H9 (cell line): ENCODE measurements around the gene MTHFD1L. TPM values are rescaled to one million over a fixed set of nuclear protein-coding genes. Genes with fewer than 3 reads are reported as not detected.

Experiments used
- DNase-seq: peaks from one replicate; pipeline ENCODE4 v3.0.0-alpha.2; 2017
- H2AFZ ChIP-seq: one replicate; pipeline ENCODE4 v1.6.1; 2013; ENCODE audit warnings: mild to moderate bottlenecking, low read length, control low read depth, moderate library complexity
- H2AK5ac ChIP-seq: 2 replicates; pipeline ENCODE4 v1.6.1; 2013; ENCODE audit warnings: low read length, control low read depth, mixed read lengths; ENCODE audit not compliant: insufficient read length
- H2BK120ac ChIP-seq: one replicate; pipeline ENCODE4 v1.6.1; 2013; ENCODE audit warnings: low read depth, mild to moderate bottlenecking, low read length, control low read depth, inconsistent platforms; ENCODE audit not compliant: poor library complexity, severe bottlenecking
- H2BK12ac ChIP-seq: 2 replicates; pipeline ENCODE4 v1.6.1; 2013; ENCODE audit warnings: low read length, control low read depth, mixed read lengths, low read depth; ENCODE audit not compliant: insufficient read length
- H2BK15ac ChIP-seq: 2 replicates; pipeline ENCODE4 v1.6.1; 2013; ENCODE audit warnings: low read depth, low read length, control low read depth
- H2BK20ac ChIP-seq: one replicate; pipeline ENCODE4 v1.6.1; 2013; ENCODE audit warnings: low read depth, mild to moderate bottlenecking, low read length, control low read depth, inconsistent platforms; ENCODE audit not compliant: poor library complexity, severe bottlenecking
- H2BK5ac ChIP-seq: 2 replicates; pipeline ENCODE4 v1.6.1; 2013; ENCODE audit warnings: low read length, control low read depth, mixed read lengths; ENCODE audit not compliant: insufficient read length
- H3K14ac ChIP-seq: 2 replicates; pipeline ENCODE4 v1.6.1; 2013; ENCODE audit warnings: low read length, control low read depth; ENCODE audit not compliant: insufficient read depth
- H3K18ac ChIP-seq: 2 replicates; pipeline ENCODE4 v1.6.1; 2013; ENCODE audit warnings: low read depth, mild to moderate bottlenecking, mixed read lengths, low read length, control low read depth; ENCODE audit not compliant: insufficient read length
- H3K23ac ChIP-seq: 2 replicates; pipeline ENCODE4 v1.6.1; 2013; ENCODE audit warnings: low read length, control low read depth, mixed read lengths, low read depth; ENCODE audit not compliant: insufficient read length
- H3K23me2 ChIP-seq: 2 replicates; pipeline ENCODE4 v1.6.1; 2013; ENCODE audit warnings: low read depth, mild to moderate bottlenecking, mixed read lengths, low read length, control low read depth; ENCODE audit not compliant: insufficient read length, poor library complexity, severe bottlenecking
- H3K27ac ChIP-seq: 2 replicates; pipeline ENCODE4 v1.5.1; 2013; ENCODE audit warnings: low read length, control low read depth, mixed read lengths, low read depth; ENCODE audit not compliant: insufficient read length
- H3K27me3 ChIP-seq: 2 replicates; pipeline ENCODE4 v1.6.1; 2013; ENCODE audit warnings: low read length, control low read depth, inconsistent platforms; ENCODE audit not compliant: insufficient read depth
- H3K4ac ChIP-seq: 2 replicates; pipeline ENCODE4 v1.6.1; 2013; ENCODE audit warnings: low read depth, mild to moderate bottlenecking, control low read depth, inconsistent platforms, low read length, moderate library complexity
- H3K4me1 ChIP-seq: 2 replicates; pipeline ENCODE4 v1.6.1; 2013; ENCODE audit warnings: low read length, control low read depth, inconsistent platforms; ENCODE audit not compliant: insufficient read depth
- H3K4me2 ChIP-seq: 2 replicates; pipeline ENCODE4 v1.6.1; 2013; ENCODE audit warnings: low read length, control low read depth, mixed read lengths; ENCODE audit not compliant: insufficient read length, insufficient read depth
- H3K56ac ChIP-seq: 2 replicates; pipeline ENCODE4 v1.6.1; 2013; ENCODE audit warnings: low read depth, mild to moderate bottlenecking, mixed read lengths, low read length, control low read depth; ENCODE audit not compliant: insufficient read length
- H3K79me1 ChIP-seq: 2 replicates; pipeline ENCODE4 v1.6.1; 2013; ENCODE audit warnings: low read depth, mild to moderate bottlenecking, moderate library complexity, low read length, control low read depth, inconsistent platforms; ENCODE audit not compliant: insufficient read depth, poor library complexity, severe bottlenecking
- H3K79me2 ChIP-seq: 2 replicates; pipeline ENCODE4 v1.6.1; 2013; ENCODE audit warnings: low read length, control low read depth, inconsistent platforms; ENCODE audit not compliant: insufficient read depth
- H3K9ac ChIP-seq: 2 replicates; pipeline ENCODE4 v1.6.1; 2013; ENCODE audit warnings: low read length, control low read depth, mixed read lengths; ENCODE audit not compliant: insufficient read length; ENCODE audit errors: extremely low read depth
- H3K9me3 ChIP-seq: one replicate; pipeline ENCODE4 v1.6.1; 2013; ENCODE audit warnings: low read depth, low read length, inconsistent platforms; ENCODE audit not compliant: control insufficient read depth
- H3T11ph ChIP-seq: one replicate; pipeline ENCODE4 v1.6.1; 2013; ENCODE audit warnings: mild to moderate bottlenecking, low read length, control low read depth, inconsistent platforms
- H4K20me1 ChIP-seq: one replicate; pipeline ENCODE4 v1.6.1; 2013; ENCODE audit not compliant: control insufficient read depth, insufficient read length, insufficient read depth
- H4K5ac ChIP-seq: 2 replicates; pipeline ENCODE4 v1.6.1; 2013; ENCODE audit warnings: low read depth, mild to moderate bottlenecking, mixed read lengths, low read length, control low read depth; ENCODE audit not compliant: insufficient read length
- H4K8ac ChIP-seq: replicated peaks from 2 replicates; pipeline ENCODE4 v1.6.1; 2013; ENCODE audit warnings: low read length, control low read depth, mixed read lengths, low read depth; ENCODE audit not compliant: insufficient read length
- H4K91ac ChIP-seq: 2 replicates; pipeline ENCODE4 v1.6.1; 2013; ENCODE audit warnings: low read depth, mild to moderate bottlenecking, moderate library complexity, mixed read lengths, low read length, control low read depth; ENCODE audit not compliant: insufficient read length
- H3K27ac Mint-ChIP-seq, 3 experiments: 2 replicates in 2 of 3; 3 replicates in 1 of 3; pipeline ENCODE4 v1.8.0; 2020 to 2021; ENCODE audit warnings: mixed read lengths in 3 of 3, mild to moderate bottlenecking in 1 of 3, moderate library complexity in 1 of 3
- H3K27me3 Mint-ChIP-seq: 2 replicates; pipeline ENCODE4 v1.8.0; 2021; ENCODE audit warnings: low read depth, mild to moderate bottlenecking, moderate library complexity, mixed read lengths
- H3K36me3 Mint-ChIP-seq, 3 experiments: 2 replicates in 2 of 3; 3 replicates in 1 of 3; pipeline ENCODE4 v1.8.0; 2020 to 2021; ENCODE audit warnings: low read depth in 3 of 3, mixed read lengths in 3 of 3; ENCODE audit not compliant: insufficient read depth in 1 of 3
- H3K4me1 Mint-ChIP-seq, 2 experiments: 2 replicates each; pipeline ENCODE4 v1.8.0; 2020; ENCODE audit warnings: mixed read lengths in 2 of 2
- H3K4me3 Mint-ChIP-seq, 2 experiments: 2 replicates in 1 of 2; 3 replicates in 1 of 2; pipeline ENCODE4 v1.8.0; 2020 to 2021; ENCODE audit warnings: mild to moderate bottlenecking in 2 of 2, mixed read lengths in 2 of 2, moderate library complexity in 1 of 2
- H3K9me3 Mint-ChIP-seq, 2 experiments: 2 replicates in 1 of 2; 3 replicates in 1 of 2; pipeline ENCODE4 v1.8.0; 2020; ENCODE audit warnings: mild to moderate bottlenecking in 2 of 2, mixed read lengths in 2 of 2, moderate library complexity in 1 of 2
- WGBS: extraction: QIAGEN DNeasy Blood & Tissue Kit; methylation state at CpG from one replicate; pipeline ENCODE4 v1.1.7; 2013; ENCODE audit warnings: missing lambda C conversion rate, low lambda C conversion rate, mixed read lengths; ENCODE audit not compliant: insufficient read length; ENCODE audit errors: extremely low coverage; 5-methylcytosine and 5-hydroxymethylcytosine counted together
- total RNA-seq: library from RNA; stranded (reverse); gene quantifications from 2 replicates; pipeline ENCODE4 v1.2.1, GENCODE V29; 2021
- TF ChIP-seq, protein P1 (sequence below): fragments of 200-600 bp; sonication (generic); conservative IDR thresholded peaks from 3 replicates; pipeline ENCODE4 v1.8.0; 2021; ENCODE audit warnings: antibody characterized with exemption, mild to moderate bottlenecking

The MTHFD1L gene
- total RNA-seq, 1 experiment from 2014 or later, result 90.2 TPM

DNA sequence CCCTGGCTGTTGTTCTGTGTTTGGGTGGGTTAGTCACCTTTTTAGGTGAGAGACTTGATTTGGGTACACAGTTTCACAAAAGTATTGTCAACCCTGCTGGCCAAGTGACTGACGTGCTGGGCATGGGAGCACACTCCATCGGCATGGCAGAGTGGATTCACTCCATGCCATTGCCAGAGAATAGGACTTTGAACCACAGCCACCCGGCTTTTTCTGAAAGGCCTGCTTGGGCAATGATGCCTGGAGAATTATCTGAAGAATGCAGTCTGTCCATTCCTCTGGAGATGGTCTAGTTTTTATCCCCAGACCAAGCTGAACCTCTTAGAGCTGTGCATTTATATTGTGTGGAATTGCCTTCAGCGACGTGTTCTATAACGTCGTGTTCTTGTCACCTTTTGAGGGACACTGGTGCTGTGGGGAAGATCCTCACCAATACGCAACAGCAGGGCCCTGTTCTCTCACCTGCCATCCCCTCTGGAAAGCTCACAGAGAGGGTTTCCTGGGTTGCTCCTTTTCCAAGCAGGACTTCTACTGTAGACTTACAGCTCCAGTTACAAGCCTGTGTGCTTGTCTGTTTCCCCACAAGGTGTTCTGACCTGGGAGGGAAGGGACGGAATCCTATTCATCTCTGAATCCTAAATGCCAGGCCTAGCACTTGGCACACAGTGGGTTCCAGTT lies 190.9 kb downstream of the MTHFD1L start:
- Histone ChIP-seq H3K56ac (no peak overlapping the region), H3K9me3 (no peaks in the 10 kb centered on the region), H3K9ac (no peak overlapping the region), H2BK12ac (no peak overlapping the region), H3K14ac (no peak overlapping the region; the same call in 1 of the 2 replicates), H3K4me1 (no peaks in the 10 kb centered on the region), H2BK20ac (no peak overlapping the region), H4K8ac (no peak overlapping the region), H4K20me1 (no peaks in the 10 kb centered on the region), H3K27me3 (no peaks in the 10 kb centered on the region), H3K23me2 (no peaks in the 10 kb centered on the region), H2AK5ac (no peak overlapping the region), H2BK120ac (no peak overlapping the region), H3K79me2 (no peaks in the 10 kb centered on the region), H2BK5ac (no peak overlapping the region), H2BK15ac (no peak overlapping the region), H4K91ac (no peak overlapping the region), H4K5ac (no peak overlapping the region), H3K18ac (no peak overlapping the region), H3K4me2 (no peak overlapping the region), H2AFZ (no peak overlapping the region), H3T11ph (no peak overlapping the region), H3K79me1 (no peaks in the 10 kb centered on the region), H3K27ac (no peak overlapping the region), H3K4ac (no peak overlapping the region), H3K23ac (no peak overlapping the region)
- Mint-ChIP-seq H3K27ac (no peak overlapping the region), H3K36me3 (peaks cover 5 to 24% (median 14%) of the 10 kb centered on the region in 3 experiments; a peak in 6 of 7 replicates), H3K4me3 (no peak overlapping the region), H3K9me3 (no peaks in the 10 kb centered on the region), H3K4me1 (peaks cover 2 to 7% of the 10 kb centered on the region in 2 experiments; a peak in 3 of 4 replicates), H3K27me3 (no peaks in the 10 kb centered on the region)
- WGBS, result no CpG with 5 or more reads among the region's 9 CpGs
- DNase-seq, result no peak
- TF ChIP-seq, protein P1, sequence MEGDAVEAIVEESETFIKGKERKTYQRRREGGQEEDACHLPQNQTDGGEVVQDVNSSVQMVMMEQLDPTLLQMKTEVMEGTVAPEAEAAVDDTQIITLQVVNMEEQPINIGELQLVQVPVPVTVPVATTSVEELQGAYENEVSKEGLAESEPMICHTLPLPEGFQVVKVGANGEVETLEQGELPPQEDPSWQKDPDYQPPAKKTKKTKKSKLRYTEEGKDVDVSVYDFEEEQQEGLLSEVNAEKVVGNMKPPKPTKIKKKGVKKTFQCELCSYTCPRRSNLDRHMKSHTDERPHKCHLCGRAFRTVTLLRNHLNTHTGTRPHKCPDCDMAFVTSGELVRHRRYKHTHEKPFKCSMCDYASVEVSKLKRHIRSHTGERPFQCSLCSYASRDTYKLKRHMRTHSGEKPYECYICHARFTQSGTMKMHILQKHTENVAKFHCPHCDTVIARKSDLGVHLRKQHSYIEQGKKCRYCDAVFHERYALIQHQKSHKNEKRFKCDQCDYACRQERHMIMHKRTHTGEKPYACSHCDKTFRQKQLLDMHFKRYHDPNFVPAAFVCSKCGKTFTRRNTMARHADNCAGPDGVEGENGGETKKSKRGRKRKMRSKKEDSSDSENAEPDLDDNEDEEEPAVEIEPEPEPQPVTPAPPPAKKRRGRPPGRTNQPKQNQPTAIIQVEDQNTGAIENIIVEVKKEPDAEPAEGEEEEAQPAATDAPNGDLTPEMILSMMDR, result no peak
